Measurements from ENCODE around the gene MLLT1.
"Not testable (repeated sequence)": the region's sequence is repeated elsewhere in the genome, so short reads cannot be mapped to it uniquely, and the experiment has no call there.

The MLLT1 gene, protein sequence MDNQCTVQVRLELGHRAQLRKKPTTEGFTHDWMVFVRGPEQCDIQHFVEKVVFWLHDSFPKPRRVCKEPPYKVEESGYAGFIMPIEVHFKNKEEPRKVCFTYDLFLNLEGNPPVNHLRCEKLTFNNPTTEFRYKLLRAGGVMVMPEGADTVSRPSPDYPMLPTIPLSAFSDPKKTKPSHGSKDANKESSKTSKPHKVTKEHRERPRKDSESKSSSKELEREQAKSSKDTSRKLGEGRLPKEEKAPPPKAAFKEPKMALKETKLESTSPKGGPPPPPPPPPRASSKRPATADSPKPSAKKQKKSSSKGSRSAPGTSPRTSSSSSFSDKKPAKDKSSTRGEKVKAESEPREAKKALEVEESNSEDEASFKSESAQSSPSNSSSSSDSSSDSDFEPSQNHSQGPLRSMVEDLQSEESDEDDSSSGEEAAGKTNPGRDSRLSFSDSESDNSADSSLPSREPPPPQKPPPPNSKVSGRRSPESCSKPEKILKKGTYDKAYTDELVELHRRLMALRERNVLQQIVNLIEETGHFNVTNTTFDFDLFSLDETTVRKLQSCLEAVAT

DNA sequence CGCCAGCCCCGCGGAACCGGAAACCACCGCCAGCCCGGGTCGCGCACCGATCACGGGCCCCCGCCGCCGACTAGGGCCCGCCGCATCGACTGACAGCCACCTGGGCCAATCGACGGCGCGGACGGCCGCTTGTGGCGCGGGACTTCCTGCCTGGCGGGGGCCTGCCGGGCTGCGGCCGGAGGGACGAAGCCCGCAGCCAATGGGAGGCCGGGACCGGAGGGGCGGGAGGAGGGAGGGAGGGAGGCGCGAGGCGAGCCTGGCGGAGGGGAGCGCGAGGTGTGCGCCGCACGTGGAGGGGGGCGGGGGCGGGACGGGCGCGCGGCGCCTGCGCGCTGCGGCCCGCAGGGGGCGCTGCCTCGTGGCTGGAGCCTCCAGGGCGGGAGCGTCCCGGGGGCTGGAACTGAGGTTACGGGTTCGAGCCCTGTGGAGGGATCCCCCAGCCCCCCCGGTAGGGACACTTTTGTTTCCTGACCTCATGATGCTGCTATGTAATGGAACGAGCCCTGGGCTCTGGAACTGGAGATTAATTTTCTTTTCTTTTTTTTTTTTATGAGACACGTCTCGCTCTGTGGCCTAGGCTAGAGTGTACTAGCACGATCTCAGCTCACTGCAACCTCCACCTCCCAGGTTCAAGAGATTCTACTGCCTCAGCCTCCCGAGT lies at the start of gene MLLT1:
Gene MLLT1 (minus strand): TSS at position 45 of the 661 bp plus-strand sequence. CDS start 191 bp downstream, outside the sequence.
- peak; percentile 97 for DNase-seq (ENCODE audit: low spot score)
- peaks cover 5% of the 10 kb centered on the region for H3K36me3 Mint-ChIP-seq (ENCODE audit: low read depth)
- H3K4me1 Mint-ChIP-seq (ENCODE audit: low read depth), result peaks cover 21% of the 10 kb centered on the region
- H3K9me3 Mint-ChIP-seq, result no peaks in the 10 kb centered on the region
- H3K4me3 Mint-ChIP-seq, result peak within 1 kb of the TSS; percentile 93
- H3K27ac Mint-ChIP-seq, result peak within 1 kb of the TSS; percentile 89
- peaks cover 3% of the 10 kb centered on the region for H3K27me3 Mint-ChIP-seq (ENCODE audit: low read depth)

DNA sequence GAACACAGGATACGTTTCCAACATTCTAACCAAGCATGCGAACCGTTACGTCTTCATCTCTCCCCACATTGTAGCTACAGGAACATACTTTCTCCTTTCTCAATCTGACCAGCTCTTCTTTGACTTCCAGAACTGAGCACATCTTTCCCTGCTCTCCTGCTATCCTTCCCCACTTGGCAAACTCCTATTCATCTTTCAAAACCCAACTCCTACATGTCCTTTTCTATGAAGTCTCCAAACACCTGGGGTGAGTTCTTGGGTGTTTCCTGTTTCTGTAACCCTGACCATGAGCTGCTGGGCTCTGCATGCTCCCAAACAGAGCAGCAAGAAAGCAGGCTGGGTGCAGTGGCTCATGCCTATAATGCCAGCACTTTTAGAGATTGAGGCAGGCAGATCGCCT lies 47.0 kb upstream of the MLLT1 start:
- H3K4me1 Mint-ChIP-seq (ENCODE audit: low read depth), result no peaks in the 10 kb centered on the region

DNA sequence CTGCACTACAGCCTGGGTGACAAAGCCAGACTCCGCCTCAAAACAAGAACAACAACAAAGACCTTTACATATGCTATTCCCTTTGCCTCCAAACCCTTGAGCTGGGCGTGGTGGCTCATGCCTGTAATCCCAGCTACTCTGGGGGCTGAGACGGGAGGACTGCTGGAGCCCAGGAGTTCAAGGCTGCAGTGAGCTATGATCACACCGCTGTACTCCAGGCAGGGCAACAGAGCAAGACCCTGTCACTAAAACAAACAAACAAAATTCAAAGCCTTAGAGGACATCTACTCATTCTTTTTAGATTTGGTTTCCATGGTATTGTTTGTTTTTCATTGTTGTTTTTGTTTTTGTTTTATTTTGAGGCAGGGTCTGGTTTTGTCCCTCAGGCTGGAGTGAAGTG lies 45.8 kb upstream of the MLLT1 start:
- Mint-ChIP-seq H3K27me3 (ENCODE audit: low read depth) (no peaks in the 10 kb centered on the region), H3K4me3 (no peak overlapping the region), H3K9me3 (no peaks in the 10 kb centered on the region), H3K4me1 (ENCODE audit: low read depth) (no peaks in the 10 kb centered on the region), H3K36me3 (ENCODE audit: low read depth) (no peaks in the 10 kb centered on the region), H3K27ac (no peak overlapping the region)
- no peak for DNase-seq (ENCODE audit: low spot score)

More for the DNA sequence above, 47.0 kb upstream of the MLLT1 start:
- Mint-ChIP-seq H3K4me3 (no peak overlapping the region), H3K27ac (no peak overlapping the region), H3K36me3 (ENCODE audit: low read depth) (no peaks in the 10 kb centered on the region), H3K27me3 (ENCODE audit: low read depth) (no peaks in the 10 kb centered on the region), H3K9me3 (no peaks in the 10 kb centered on the region)
- no peak for DNase-seq (ENCODE audit: low spot score)

DNA sequence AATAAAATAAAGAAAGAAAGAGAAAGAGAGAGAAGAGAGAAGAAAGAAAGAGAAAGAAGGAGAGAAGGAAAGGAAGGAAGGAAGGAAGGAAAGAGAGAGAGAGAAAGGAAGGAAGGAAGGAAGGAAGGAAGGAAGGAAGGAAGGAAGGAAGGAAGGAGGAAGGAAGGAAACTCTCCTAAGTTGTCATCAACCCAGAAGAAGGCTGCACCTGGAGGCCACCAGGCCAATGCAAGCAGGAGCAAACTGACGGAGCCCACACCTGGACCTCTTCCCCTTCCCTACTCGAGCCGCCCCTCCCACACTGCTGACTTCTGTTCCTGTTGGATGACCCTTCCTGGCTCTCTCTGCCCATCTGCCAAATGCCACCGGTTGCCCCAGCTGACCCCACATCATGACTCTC lies 45.0 kb upstream of the MLLT1 start:
- DNase-seq (ENCODE audit: low spot score), result no peak
- Mint-ChIP-seq H3K4me3 (no peak overlapping the region), H3K27me3 (ENCODE audit: low read depth) (no peaks in the 10 kb centered on the region), H3K27ac (no peak overlapping the region), H3K36me3 (ENCODE audit: low read depth) (no peaks in the 10 kb centered on the region), H3K9me3 (no peaks in the 10 kb centered on the region), H3K4me1 (ENCODE audit: low read depth) (no peaks in the 10 kb centered on the region)

DNA sequence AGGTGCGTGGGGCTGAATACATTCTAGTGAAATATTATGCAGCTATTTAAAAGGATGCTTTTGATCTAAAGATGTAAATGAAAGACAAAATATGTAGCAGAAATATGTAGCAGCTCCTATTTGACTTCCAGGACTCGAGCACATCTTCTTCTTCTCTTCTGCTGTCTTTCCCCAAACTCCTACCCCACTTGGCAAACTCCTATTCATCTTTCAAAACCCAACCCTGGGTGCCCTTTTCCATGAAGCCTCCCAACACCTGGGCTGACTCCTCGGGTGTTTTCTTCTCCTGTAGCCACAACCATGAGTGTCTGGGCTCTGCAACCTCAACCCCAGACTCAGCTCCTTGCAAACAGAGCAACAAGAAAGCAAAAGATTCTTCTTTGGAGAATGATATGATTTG lies 42.5 kb upstream of the MLLT1 start:
- H3K4me1 Mint-ChIP-seq (ENCODE audit: low read depth), result no peaks in the 10 kb centered on the region
- H3K9me3 Mint-ChIP-seq, result no peaks in the 10 kb centered on the region
- no peaks in the 10 kb centered on the region for H3K27me3 Mint-ChIP-seq (ENCODE audit: low read depth)
- H3K4me3 Mint-ChIP-seq, result no peak overlapping the region
- H3K27ac Mint-ChIP-seq, result no peak overlapping the region
- no peak for DNase-seq (ENCODE audit: low spot score)
- no peaks in the 10 kb centered on the region for H3K36me3 Mint-ChIP-seq (ENCODE audit: low read depth)

DNA sequence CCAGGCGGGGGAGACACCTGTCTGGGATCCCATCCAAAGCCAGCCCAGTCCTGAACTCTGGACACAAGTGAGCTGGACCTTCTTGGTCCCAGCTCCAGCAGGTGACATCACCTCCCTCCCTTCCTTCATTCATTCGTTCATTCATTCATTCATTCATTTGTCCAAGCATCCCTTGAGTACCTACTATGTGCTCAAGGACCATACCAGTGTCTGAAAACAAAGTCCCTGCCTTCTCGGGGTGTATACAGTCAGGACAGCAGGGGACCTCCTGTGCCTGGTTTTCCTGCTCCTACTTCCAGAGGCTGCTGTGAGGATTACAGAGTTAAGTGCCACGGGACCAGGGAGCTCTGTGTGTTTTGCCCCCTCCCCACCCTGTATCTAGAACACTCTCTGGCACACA lies 39.6 kb upstream of the MLLT1 start:
- H3K36me3 Mint-ChIP-seq (ENCODE audit: low read depth), result no peaks in the 10 kb centered on the region
- no peak for DNase-seq (ENCODE audit: low spot score)
- no peaks in the 10 kb centered on the region for H3K4me1 Mint-ChIP-seq (ENCODE audit: low read depth)
- H3K4me3 Mint-ChIP-seq, result no peak overlapping the region
- H3K27ac Mint-ChIP-seq, result no peak overlapping the region
- no peaks in the 10 kb centered on the region for H3K9me3 Mint-ChIP-seq
- no peaks in the 10 kb centered on the region for H3K27me3 Mint-ChIP-seq (ENCODE audit: low read depth)

DNA sequence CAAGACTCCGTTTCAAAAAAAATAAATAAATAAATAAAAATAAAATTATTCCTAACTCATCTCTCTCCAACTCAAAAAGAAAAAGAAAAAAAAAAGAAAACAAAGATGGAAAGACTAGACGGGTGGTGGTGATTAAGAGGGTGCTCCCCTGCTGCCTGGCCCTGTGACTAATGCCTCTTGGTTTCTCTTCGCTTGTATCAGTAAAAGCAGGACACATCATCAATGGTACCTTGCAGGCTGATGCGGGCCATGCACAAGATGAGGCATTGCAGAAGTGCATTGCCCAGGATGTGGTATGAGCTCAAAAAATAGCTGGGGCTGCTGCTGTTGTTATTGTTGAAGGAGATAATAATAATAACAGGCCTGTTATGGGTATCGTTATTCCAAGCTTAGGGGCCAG lies 39.0 kb upstream of the MLLT1 start:
- no peaks in the 10 kb centered on the region for H3K4me1 Mint-ChIP-seq (ENCODE audit: low read depth)
- no peaks in the 10 kb centered on the region for H3K9me3 Mint-ChIP-seq
- no peak overlapping the region for H3K4me3 Mint-ChIP-seq

DNA sequence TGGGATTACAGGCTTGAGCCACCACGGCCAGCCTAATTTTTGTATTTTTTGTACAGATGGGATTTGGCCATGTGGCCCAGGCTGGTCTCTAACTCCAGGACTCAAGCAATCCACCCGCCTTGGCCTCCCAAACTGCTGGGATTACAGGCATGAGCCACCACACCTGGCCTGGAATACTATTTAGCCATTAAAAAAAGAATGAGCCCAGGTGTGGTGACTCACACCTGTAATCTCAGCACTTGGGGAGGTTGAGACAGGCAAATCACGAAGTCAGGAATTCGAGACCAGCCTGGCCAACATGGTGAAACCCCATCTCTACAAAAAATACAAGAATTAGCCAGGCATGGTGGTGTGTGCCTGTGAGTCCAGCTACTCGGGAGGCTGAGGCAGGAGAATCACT lies 35.9 kb upstream of the MLLT1 start:
- H3K27ac Mint-ChIP-seq; DNase-seq (ENCODE audit: low spot score); H3K9me3 Mint-ChIP-seq; H3K36me3 Mint-ChIP-seq (ENCODE audit: low read depth); H3K4me3 Mint-ChIP-seq; H3K27me3 Mint-ChIP-seq (ENCODE audit: low read depth); H3K4me1 Mint-ChIP-seq (ENCODE audit: low read depth): not testable (repeated sequence)

More for the DNA sequence above, 39.0 kb upstream of the MLLT1 start:
- no peak overlapping the region for H3K27ac Mint-ChIP-seq
- no peaks in the 10 kb centered on the region for H3K36me3 Mint-ChIP-seq (ENCODE audit: low read depth)
- H3K27me3 Mint-ChIP-seq (ENCODE audit: low read depth), result no peaks in the 10 kb centered on the region
- DNase-seq (ENCODE audit: low spot score), result no peak

DNA sequence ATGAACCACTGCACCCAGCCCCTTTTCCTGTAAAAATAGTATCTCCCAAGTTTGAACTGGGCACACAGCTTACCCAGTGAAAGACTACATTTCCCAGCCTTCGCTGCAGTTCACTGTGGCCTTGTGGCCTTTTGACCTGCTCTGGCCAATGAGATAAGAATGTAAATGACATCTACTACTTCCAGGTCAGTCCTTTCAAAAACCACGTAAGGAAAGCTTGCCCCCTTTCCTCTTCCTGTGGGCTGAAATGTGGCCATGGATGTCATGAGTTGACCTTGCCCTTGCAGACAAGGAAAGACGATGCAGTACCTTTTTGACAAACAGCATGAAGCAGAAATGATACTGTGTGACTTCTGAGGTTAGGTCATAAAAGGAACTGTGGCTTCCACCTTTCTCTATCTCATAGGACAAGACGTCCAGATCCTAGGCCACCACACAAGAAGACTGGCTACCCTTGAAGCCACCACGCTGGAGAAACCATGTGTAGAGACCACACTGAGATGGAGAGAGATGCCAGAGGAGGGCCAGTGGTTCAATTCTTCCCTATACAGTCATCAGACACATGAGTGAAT lies 33.7 kb upstream of the MLLT1 start:
- Mint-ChIP-seq H3K27me3 (ENCODE audit: low read depth) (no peaks in the 10 kb centered on the region), H3K4me1 (ENCODE audit: low read depth) (no peaks in the 10 kb centered on the region), H3K27ac (no peak overlapping the region), H3K4me3 (no peak overlapping the region), H3K9me3 (no peaks in the 10 kb centered on the region), H3K36me3 (ENCODE audit: low read depth) (no peaks in the 10 kb centered on the region)
- DNase-seq (ENCODE audit: low spot score), result no peak

DNA sequence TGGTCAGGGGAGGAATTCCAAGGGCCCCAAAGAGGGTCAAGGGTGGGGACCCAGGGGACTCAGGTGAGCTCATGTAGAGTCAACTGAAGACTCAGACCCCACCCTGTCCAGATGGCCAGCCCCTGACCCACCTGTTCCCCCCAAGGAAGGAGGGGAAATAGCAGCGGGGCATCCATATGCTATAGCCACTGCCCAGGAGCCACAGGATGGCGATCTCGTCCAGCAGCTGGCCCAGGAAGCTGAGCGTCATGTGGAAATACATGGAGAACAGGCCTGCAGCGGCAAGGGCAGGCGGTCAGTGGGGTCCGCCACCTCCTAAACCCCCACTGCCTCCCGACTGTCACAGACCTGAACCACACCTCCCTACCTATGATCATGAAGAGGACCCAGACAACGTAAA lies 32.2 kb upstream of the MLLT1 start:
- H3K9me3 Mint-ChIP-seq, result no peaks in the 10 kb centered on the region
- H3K4me3 Mint-ChIP-seq, result no peak overlapping the region
- no peaks in the 10 kb centered on the region for H3K4me1 Mint-ChIP-seq (ENCODE audit: low read depth)
- no peaks in the 10 kb centered on the region for H3K36me3 Mint-ChIP-seq (ENCODE audit: low read depth)
- no peak for DNase-seq (ENCODE audit: low spot score)
- no peak overlapping the region for H3K27ac Mint-ChIP-seq
- H3K27me3 Mint-ChIP-seq (ENCODE audit: low read depth), result no peaks in the 10 kb centered on the region

DNA sequence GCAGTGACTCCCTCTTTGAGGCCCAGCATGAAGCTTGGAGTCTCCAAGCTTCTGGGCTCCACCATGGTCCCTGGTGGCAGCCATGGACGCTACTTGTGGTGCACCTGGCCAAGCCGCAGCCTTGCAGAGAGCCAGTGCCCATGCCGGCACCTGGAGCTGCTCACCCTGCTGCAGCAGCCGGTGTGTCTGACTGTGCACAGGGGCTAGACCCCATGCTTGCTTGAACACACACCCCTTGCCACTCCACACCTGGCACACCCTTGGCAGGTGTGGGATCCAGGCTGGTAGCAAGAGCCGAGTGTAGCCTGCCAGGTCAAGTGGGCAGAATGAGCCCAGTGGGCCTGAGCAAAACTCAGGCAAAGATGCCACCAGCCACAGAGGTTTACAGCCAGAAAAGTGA lies 18.6 kb upstream of the MLLT1 start:
- Mint-ChIP-seq H3K9me3 (peaks cover 18% of the 10 kb centered on the region), H3K27me3 (ENCODE audit: low read depth) (peaks cover 4% of the 10 kb centered on the region), H3K4me1 (ENCODE audit: low read depth) (peaks cover 2% of the 10 kb centered on the region), H3K36me3 (ENCODE audit: low read depth) (peaks cover 3% of the 10 kb centered on the region), H3K27ac (no peak overlapping the region), H3K4me3 (no peak overlapping the region)
- no peak for DNase-seq (ENCODE audit: low spot score)

DNA sequence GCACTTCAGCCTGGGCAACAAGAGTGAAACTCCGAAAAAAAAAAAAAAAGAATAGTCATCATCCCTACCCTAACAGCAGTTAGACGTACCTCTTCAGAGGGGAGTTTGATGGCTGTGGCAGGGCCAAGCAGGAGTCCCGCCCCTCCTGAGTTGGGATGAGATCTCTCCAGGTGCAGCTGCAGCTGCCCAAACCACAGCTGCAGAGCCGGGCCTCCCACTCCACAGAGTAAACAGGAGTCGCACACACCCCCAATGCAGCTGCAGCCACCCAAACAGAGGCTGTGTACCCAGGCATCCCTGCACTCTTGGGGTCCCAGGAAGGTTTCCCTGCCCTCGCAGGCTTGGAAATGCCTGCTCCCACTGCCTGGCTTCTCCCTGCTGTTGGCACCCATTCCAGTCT lies 17.4 kb upstream of the MLLT1 start:
- Mint-ChIP-seq H3K36me3 (ENCODE audit: low read depth) (peaks cover 3% of the 10 kb centered on the region), H3K27ac (no peak overlapping the region), H3K4me1 (ENCODE audit: low read depth) (peaks cover 2% of the 10 kb centered on the region), H3K27me3 (ENCODE audit: low read depth) (peaks cover 3% of the 10 kb centered on the region), H3K9me3 (peaks cover 22% of the 10 kb centered on the region), H3K4me3 (no peak overlapping the region)
- no peak for DNase-seq (ENCODE audit: low spot score)

DNA sequence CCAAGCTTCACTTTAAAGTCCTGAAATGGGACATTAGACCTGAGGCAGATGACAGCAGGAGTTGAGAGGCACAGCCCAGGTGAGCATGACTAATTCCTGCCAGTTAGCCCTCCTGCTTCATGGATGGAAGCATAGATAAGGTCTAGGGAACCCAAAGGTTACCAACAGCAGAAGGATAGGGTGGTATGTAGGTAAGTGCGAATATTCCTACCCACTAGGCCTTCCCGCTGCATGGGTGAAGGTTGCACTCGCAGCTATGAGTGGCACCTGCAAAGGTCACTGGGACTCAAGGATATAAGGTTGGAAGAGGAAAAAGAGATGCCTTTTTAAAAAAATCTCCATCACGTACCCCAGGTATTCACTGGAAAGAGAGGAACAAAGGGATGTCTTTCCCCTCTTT lies 12.2 kb upstream of the MLLT1 start:
- Mint-ChIP-seq H3K4me3 (no peak overlapping the region), H3K27me3 (ENCODE audit: low read depth) (no peaks in the 10 kb centered on the region), H3K36me3 (ENCODE audit: low read depth) (peaks cover 3% of the 10 kb centered on the region), H3K9me3 (peaks cover 56% of the 10 kb centered on the region), H3K27ac (no peak overlapping the region), H3K4me1 (ENCODE audit: low read depth) (no peaks in the 10 kb centered on the region)
- DNase-seq (ENCODE audit: low spot score), result no peak

DNA sequence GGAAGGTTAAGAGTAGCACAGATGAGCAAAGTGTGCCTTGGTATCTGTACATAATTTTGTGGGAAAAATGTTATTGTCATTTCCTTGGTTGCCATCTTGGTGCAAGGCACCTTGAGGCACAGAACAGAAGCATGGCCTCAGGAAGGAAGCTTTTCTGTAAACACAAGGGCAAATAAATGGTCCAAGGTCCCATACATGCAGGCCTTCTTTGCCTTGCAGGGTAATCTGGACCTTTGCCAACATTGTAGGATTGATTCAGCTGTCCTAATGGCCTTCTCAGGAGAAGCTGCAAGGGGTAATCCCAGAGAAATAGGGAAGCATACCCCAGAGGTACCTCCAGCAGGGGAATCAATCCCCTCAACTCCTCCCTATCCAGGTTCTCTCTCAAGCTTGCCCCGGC lies 9.0 kb upstream of the MLLT1 start:
- DNase-seq (ENCODE audit: low spot score), result no peak
- Mint-ChIP-seq H3K4me3 (no peak overlapping the region), H3K27me3 (ENCODE audit: low read depth) (no peaks in the 10 kb centered on the region), H3K4me1 (ENCODE audit: low read depth) (no peaks in the 10 kb centered on the region), H3K36me3 (ENCODE audit: low read depth) (no peaks in the 10 kb centered on the region), H3K27ac (no peak overlapping the region), H3K9me3 (peaks cover 38% of the 10 kb centered on the region)
